ENCODE measurements around the gene ANKMY1. TPM values are rescaled to one million over a fixed set of nuclear protein-coding genes. Genes with fewer than 3 reads are reported as not detected.

ANKMY1 gene
- total and polyA plus RNA-seq, 2 of the 8 experiments (the other 6 are each of a cell fraction or from before 2014, with no cell fraction given): 4.5 to 4.8 TPM

GRCh38 chr2:240514631-240515030 lies 43.2 kb downstream of the ANKMY1 start:
- DNase-seq (ENCODE audit: low read depth in 1 of 2, low spot score in 2 of 2): peak in 1 of 2 experiments; percentile 16
- no peak overlapping the region for H2AK5ac ChIP-seq (ENCODE audit: low read depth, low read length)
- no peak for TF ChIP-seq POU5F1 (IDR thresholded peaks at IDR 0.05; ENCODE audit: low read depth, low read length)
- no peak for TF ChIP-seq EGR1 (IDR thresholded peaks at IDR 0.05; ENCODE audit: borderline replicate concordance, low read depth, low read length)
- no peak for TF ChIP-seq RBBP5 (IDR thresholded peaks at IDR 0.05; ENCODE audit: borderline replicate concordance, low read depth, low read length)
- TF ChIP-seq MAFK (IDR thresholded peaks at IDR 0.05; ENCODE audit: low read depth, low read length): no peak
- no peak for TF ChIP-seq NANOG (IDR thresholded peaks at IDR 0.05; ENCODE audit: insufficient read depth, low read depth, low read length, poor library complexity, severe bottlenecking)
- TF ChIP-seq RXRA (IDR thresholded peaks at IDR 0.05; ENCODE audit: insufficient read depth, low read depth, low read length): no peak
- no peak for TF ChIP-seq EP300 (IDR thresholded peaks at IDR 0.05; ENCODE audit: borderline replicate concordance in 1 of 2, low read depth in 2 of 2, low read length in 2 of 2)
- no peak for TF ChIP-seq CEBPB (IDR thresholded peaks at IDR 0.05; ENCODE audit: low read depth, low read length)
- TF ChIP-seq YY1 (IDR thresholded peaks at IDR 0.05; ENCODE audit: low read depth, low read length): no peak
- TF ChIP-seq RFX5 (IDR thresholded peaks at IDR 0.05; ENCODE audit: borderline replicate concordance, low read depth, low read length): no peak
- no peak for TF ChIP-seq HDAC6 (IDR thresholded peaks at IDR 0.05; ENCODE audit: low read depth, low read length)
- TF ChIP-seq ASH2L (IDR thresholded peaks at IDR 0.05; ENCODE audit: low read length): no peak
- TF ChIP-seq SP1 (IDR thresholded peaks at IDR 0.05; ENCODE audit: low read depth, low read length): no peak
- no peak for TF ChIP-seq CHD1 (IDR thresholded peaks at IDR 0.05; ENCODE audit: low read depth, low read length)

More at GRCh38 chr2:240514631-240515030, 43.2 kb downstream of the ANKMY1 start:
- peaks cover 0 to 3% (median 0%) of the 10 kb centered on the region in 4 experiments; a peak in 3 of 7 replicates for H3K4me1 ChIP-seq (replicated peaks in 1 of 4; ENCODE audit: control insufficient read depth in 3 of 4, insufficient read depth in 4 of 4, low read length in 3 of 4)
- no peak overlapping the region for H3K4ac ChIP-seq (replicated peaks; ENCODE audit: insufficient read length, low read depth, low read length)
- no peak overlapping the region for H4K91ac ChIP-seq (replicated peaks; ENCODE audit: insufficient read length, low read length)
- no peak overlapping the region for H2BK15ac ChIP-seq (ENCODE audit: low read length)
- H3K79me2 ChIP-seq (ENCODE audit: control insufficient read depth in 1 of 2, insufficient read depth in 2 of 2, low read length in 2 of 2): no peaks in the 10 kb centered on the region
- 78% methylated on average over 2 of the region's 2 CpGs; no CpG with 5 or more reads in 1 of the 2 experiments for WGBS, 2 experiments (ENCODE audit: extremely low coverage in 1 of 2, insufficient coverage in 1 of 2, insufficient read length in 1 of 2, insufficient replicate concordance in 2 of 2, low coverage in 1 of 2, low lambda C conversion rate in 2 of 2, missing lambda C conversion rate in 1 of 2)
- H3K23ac ChIP-seq (ENCODE audit: insufficient read length): no peak overlapping the region
- no peak for FAIRE-seq
- H3K18ac ChIP-seq (ENCODE audit: extremely low read depth, low read length): no peak overlapping the region
- H2AFZ ChIP-seq (ENCODE audit: low read length): no peak overlapping the region
- H3K4me2 ChIP-seq (ENCODE audit: insufficient read depth in 1 of 2, low read depth in 2 of 2, low read length in 2 of 2): no peak overlapping the region
- H3K4me3 ChIP-seq (ENCODE audit: extremely low read depth in 1 of 4, insufficient read depth in 2 of 4, low read depth in 3 of 4, low read length in 4 of 4): no peak overlapping the region
- no peaks in the 10 kb centered on the region for H3K79me1 ChIP-seq (ENCODE audit: low read depth, low read length)
- no peak overlapping the region for H2BK20ac ChIP-seq (ENCODE audit: low read length)
- ChIA-PET POLR2A (ENCODE audit: partially characterized antibody) (no interaction called here), CTCF (ENCODE audit: partially characterized antibody) (interaction anchor here (0.7 to 2.8 kb wide), 12 partner anchors 8 to 82 kb away, joined by 3 to 17 read pairs (median 3); no protein-coding TSS in a partner anchor)
- H3K14ac ChIP-seq (ENCODE audit: insufficient read length): no peak overlapping the region
- no peak overlapping the region for H2BK12ac ChIP-seq (ENCODE audit: low read depth, low read length)
- H3K27me3 ChIP-seq (replicated peaks in 1 of 4; ENCODE audit: control insufficient read depth in 3 of 4, extremely low read depth in 1 of 4, insufficient read depth in 3 of 4, low read length in 3 of 4): peaks cover 0 to 15% (median 10%) of the 10 kb centered on the region in 4 experiments; a peak in 6 of 7 replicates
- H4K8ac ChIP-seq (ENCODE audit: extremely low read depth, insufficient read depth, low read length): no peak overlapping the region
- no peaks in the 10 kb centered on the region for H3K23me2 ChIP-seq (ENCODE audit: low read depth, low read length)
- H3K9ac ChIP-seq (replicated peaks in 1 of 4; ENCODE audit: extremely low read depth in 1 of 4, low read depth in 3 of 4, low read length in 3 of 4): no peak overlapping the region
- no peak overlapping the region for H4K5ac ChIP-seq (ENCODE audit: insufficient read length, low read depth, low read length)
- no peak overlapping the region for H3K56ac ChIP-seq (replicated peaks; ENCODE audit: insufficient read length, low read depth, low read length)
- H3K36me3 ChIP-seq (ENCODE audit: control insufficient read depth in 2 of 4, insufficient read depth in 4 of 4, low read length in 3 of 4): no peaks in the 10 kb centered on the region
- H2BK120ac ChIP-seq (replicated peaks; ENCODE audit: low read depth, low read length): no peak overlapping the region
- no peaks in the 10 kb centered on the region for H4K20me1 ChIP-seq (replicated peaks in 1 of 2; ENCODE audit: control insufficient read depth in 1 of 2, insufficient read depth in 2 of 2, low read length in 2 of 2)
- no peaks in the 10 kb centered on the region for H3K9me3 ChIP-seq (ENCODE audit: insufficient read depth in 2 of 2, low read depth in 1 of 2, low read length in 1 of 2)
- H2BK5ac ChIP-seq (ENCODE audit: low read depth, low read length): no peak overlapping the region
- H3K27ac ChIP-seq (ENCODE audit: low read depth, low read length): no peak overlapping the region
